Erythroblast (primary cell): Measurements from ENCODE around the gene ATP6V0B.

Experiments used
- GATA1 ChIP-seq: IDR thresholded peaks from 2 replicates; pipeline ENCODE4 v1.6.1; 2011; ENCODE audit warnings: low read depth, mild to moderate bottlenecking, control low read depth, low read length, moderate library complexity
- POLR2A ChIP-seq: IDR thresholded peaks from 2 replicates; pipeline ENCODE4 v1.6.1; 2011; ENCODE audit warnings: mild to moderate bottlenecking, low read length

- no peak for TF ChIP-seq POLR2A
- no peak for TF ChIP-seq GATA1
Measured at GRCh38 chr1:43932786-43933385, 41.9 kb upstream of the ATP6V0B start.
